Measurements from ENCODE around the gene PRR35. TPM values are rescaled to one million over a fixed set of nuclear protein-coding genes. Genes with fewer than 3 reads are reported as not detected.

PRR35 gene
- polyA plus RNA-seq, 3 donors: 0.20 TPM; not detected in 2

- WGBS, 3 donors: 52 to 63% (median 59%) methylated on average over 21 to 22 of the region's 22 CpGs
- no peak overlapping the region for H3K27ac ChIP-seq (ENCODE audit: low read depth, low read length)
Observed at GRCh38 chr16:558298-559020, 1.7 kb upstream of the PRR35 start.

GRCh38 chr16:559021-559380 lies 1.2 kb upstream of the PRR35 start:
- 70 to 77% (median 74%) methylated on average over 14 to 15 of the region's 15 CpGs for WGBS, 3 donors

GRCh38 chr16:559411-560203 lies 587 bp upstream of the PRR35 start:
- no peak overlapping the region for H3K27ac ChIP-seq (ENCODE audit: low read depth, low read length)
- WGBS, 3 donors: 9 to 24% (median 10%) methylated on average over 37 to 62 of the region's 62 CpGs

More at GRCh38 chr16:559021-559380, 1.2 kb upstream of the PRR35 start:
- H3K27ac ChIP-seq (ENCODE audit: low read depth, low read length): no peak overlapping the region

GRCh38 chr16:560701-561412 lies 663 bp downstream of the PRR35 start:
- no peak overlapping the region for H3K27ac ChIP-seq (ENCODE audit: low read depth, low read length)
- WGBS, 3 donors: 10 to 39% (median 26%) methylated on average over 31 to 50 of the region's 54 CpGs

GRCh38 chr16:561413-561794 lies 1.2 kb downstream of the PRR35 start:
- WGBS, 3 donors: 30 to 77% (median 75%) methylated on average over 14 to 15 of the region's 15 CpGs
- H3K27ac ChIP-seq (ENCODE audit: low read depth, low read length): no peak overlapping the region

GRCh38 chr16:561957-562938 lies 2.1 kb downstream of the PRR35 start:
- H3K27ac ChIP-seq (ENCODE audit: low read depth, low read length): no peak overlapping the region
- 80 to 87% (median 86%) methylated on average over 41 to 43 of the region's 43 CpGs for WGBS, 3 donors

- WGBS, 3 donors: 85 to 87% (median 85%) methylated on average over 29 to 30 of the region's 30 CpGs
Observed at GRCh38 chr16:563072-563644, 3.0 kb downstream of the PRR35 start.

GRCh38 chr16:564690-565418 lies 4.7 kb downstream of the PRR35 start:
- no peak overlapping the region for H3K27ac ChIP-seq (ENCODE audit: low read depth, low read length)
- WGBS, 3 donors: 80 to 86% (median 86%) methylated on average over 35 to 42 of the region's 42 CpGs

More at GRCh38 chr16:563072-563644, 3.0 kb downstream of the PRR35 start:
- no peak overlapping the region for H3K27ac ChIP-seq (ENCODE audit: low read depth, low read length)

GRCh38 chr16:565419-566330 lies 5.5 kb downstream of the PRR35 start:
- WGBS, 3 donors: 54 to 63% (median 61%) methylated on average over 33 to 35 of the region's 35 CpGs
- no peak overlapping the region for H3K27ac ChIP-seq (ENCODE audit: low read depth, low read length)

- WGBS, 3 donors: 19 to 46% (median 21%) methylated on average over 24 to 26 of the region's 26 CpGs
- no peak within 1 kb of the TSS for H3K27ac ChIP-seq (ENCODE audit: low read depth, low read length)
Observed at GRCh38 chr16:566475-567372, 6.5 kb downstream of the PRR35 start, which contains the start of gene NHLRC4. Gene NHLRC4, plus strand, starts transcription at chr16:567005. Its CDS starts 1,043 bp downstream, at chr16:568048.

- WGBS, 3 donors: 89 to 92% (median 90%) methylated on average over 34 to 35 of the region's 35 CpGs
- no peak overlapping the region for H3K27ac ChIP-seq (ENCODE audit: low read depth, low read length)
Observed at GRCh38 chr16:567373-568256, 7.4 kb downstream of the PRR35 start.

GRCh38 chr16:568401-569258 lies 8.4 kb downstream of the PRR35 start:
- no peak overlapping the region for H3K27ac ChIP-seq (ENCODE audit: low read depth, low read length)
- 58 to 84% (median 65%) methylated on average over 9 to 11 of the region's 11 CpGs for WGBS, 3 donors

All from adipose tissue (tissue), 3 donors.